ENCODE data around the gene ATP8B4. TPM values are rescaled to one million over a fixed set of nuclear protein-coding genes. Genes with fewer than 3 reads are reported as not detected.

ATP8B4 gene
- total RNA-seq, 2 experiments from 2014 or later = 2.7 to 4.2 TPM

DNA sequence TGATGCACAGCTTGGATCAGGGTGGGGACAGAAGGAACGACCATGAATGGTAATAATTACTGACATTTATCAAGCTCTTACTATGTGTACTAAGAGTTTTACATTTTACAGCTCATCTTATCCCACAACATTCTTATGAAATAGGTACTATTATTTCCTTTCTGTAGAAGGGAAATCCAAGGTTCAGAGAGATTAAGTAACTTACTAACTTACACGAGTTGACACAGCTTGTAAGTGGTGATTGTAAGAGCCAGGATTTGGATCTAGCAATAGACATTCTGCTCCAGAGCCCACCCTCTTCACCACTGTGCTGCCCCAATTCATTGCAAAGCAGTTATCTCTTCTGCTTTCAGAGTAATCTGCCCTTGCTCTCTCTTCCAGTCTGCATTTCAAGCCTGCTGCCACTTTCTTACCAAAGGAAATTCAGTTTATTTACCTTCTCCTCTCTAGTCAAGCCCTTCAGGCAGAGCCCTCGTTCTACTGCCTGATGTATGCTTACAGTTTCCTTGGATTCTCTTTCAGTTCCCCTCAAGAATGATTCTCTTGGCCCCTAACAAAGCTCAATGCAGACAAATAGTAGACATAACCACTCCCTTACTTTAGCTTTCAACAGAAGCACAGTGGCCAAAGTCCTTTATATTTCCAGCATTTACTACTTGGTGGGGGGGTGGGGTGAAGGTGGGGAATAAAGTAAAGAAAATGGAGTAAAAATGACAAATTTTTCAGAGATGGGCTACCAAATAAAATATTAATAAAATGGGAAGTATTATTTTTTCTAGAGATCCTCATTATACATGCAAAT is 65.8 kb downstream of the ATP8B4 start:
- no peak for DNase-seq
- no peak overlapping the region for H3K4me3 Mint-ChIP-seq
- CTCF ChIA-PET = no interaction called here
- H3K27me3 Mint-ChIP-seq = peaks cover 15% of the 10 kb centered on the region
- no peaks in the 10 kb centered on the region for H3K9me3 Mint-ChIP-seq
- H3K27ac Mint-ChIP-seq = no peak overlapping the region
- no peaks in the 10 kb centered on the region for H3K4me1 Mint-ChIP-seq (ENCODE audit: low read depth)
- H3K36me3 Mint-ChIP-seq = no peaks in the 10 kb centered on the region
- POLR2A ChIA-PET = no interaction called here
- intact Hi-C loops (cut with micrococcal nuclease) = loop anchor here (5.0 kb wide), 1 partner anchor 816 kb away; no protein-coding TSS in a partner anchor

DNA sequence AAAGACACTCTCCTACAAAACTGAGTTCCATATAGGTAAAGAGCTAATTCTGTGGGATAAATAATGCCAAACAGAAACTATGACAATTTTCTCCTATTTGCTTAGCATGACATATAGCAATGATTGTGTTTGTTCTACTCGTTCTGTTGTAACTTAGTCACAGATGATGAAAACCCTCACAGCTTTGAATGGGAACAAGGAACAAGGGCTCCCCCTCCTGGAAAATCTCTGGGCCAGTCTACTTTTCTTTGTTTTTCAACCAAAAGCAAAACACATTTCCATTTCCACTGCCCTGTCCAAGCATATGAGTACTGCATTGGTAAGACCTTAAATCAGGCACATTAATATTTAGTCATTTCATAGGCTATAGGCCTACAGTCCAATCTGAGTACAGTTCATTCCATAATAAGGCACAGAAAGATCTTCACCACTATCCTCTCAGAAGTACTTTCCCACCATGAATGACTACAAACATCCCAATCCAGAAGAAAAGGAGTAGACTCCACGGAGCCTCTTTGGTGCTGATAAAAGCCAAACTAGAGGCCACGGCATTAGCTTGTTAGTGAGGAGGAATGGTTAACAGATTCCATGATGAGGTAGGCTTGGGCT is 67.1 kb downstream of the ATP8B4 start:
- H3K36me3 Mint-ChIP-seq = no peaks in the 10 kb centered on the region
- intact Hi-C loops (cut with micrococcal nuclease) = loop anchor here (5.0 kb wide), 1 partner anchor 815 kb away; no protein-coding TSS in a partner anchor
- no peak overlapping the region for H3K27ac Mint-ChIP-seq
- no peak overlapping the region for H3K4me3 Mint-ChIP-seq
- ChIA-PET CTCF (interaction anchor here (0.7 to 1.2 kb wide), 6 partner anchors 11 to 202 kb away, joined by 3 to 4 read pairs (median 3); no protein-coding TSS in a partner anchor), POLR2A (no interaction called here)
- H3K9me3 Mint-ChIP-seq = no peaks in the 10 kb centered on the region
- H3K27me3 Mint-ChIP-seq = peaks cover 15% of the 10 kb centered on the region
- peak; percentile 33 for DNase-seq
- peaks cover 3% of the 10 kb centered on the region for H3K4me1 Mint-ChIP-seq (ENCODE audit: low read depth)

DNA sequence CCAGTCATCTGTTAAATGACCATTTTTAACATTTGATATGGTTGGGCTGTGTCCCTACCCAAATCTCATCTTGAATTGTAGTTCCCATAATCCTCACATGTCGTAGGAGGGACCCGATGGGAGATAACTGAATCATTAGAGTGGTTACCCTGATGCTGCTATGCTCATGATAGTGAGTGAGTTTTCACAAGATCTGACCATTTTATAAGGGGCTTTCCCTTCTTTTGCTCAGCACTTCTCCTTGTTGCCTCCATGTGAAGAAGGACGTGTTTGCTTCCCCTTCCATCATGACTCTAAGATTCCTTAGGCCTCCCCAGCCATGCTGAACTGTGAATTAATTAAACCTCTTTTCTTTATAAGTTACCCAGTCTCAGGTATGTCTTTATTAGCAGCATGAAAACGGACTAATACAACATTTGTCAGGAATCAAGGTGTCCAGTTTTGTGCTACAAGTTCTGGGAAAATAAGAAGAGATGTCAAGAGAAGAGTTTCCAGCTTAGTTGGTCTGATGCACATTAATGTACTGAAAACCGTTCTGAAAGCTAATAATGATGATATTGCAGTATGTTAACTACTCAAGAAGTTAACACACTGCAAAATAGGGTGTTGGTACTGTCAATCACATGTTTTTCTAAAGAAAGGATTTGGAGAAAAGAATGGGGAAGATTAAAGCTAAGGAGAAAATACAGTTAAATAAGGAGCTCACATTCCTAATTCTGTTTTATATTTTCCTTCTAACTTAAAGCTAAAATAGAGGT is 67.9 kb downstream of the ATP8B4 start:
- no peak for DNase-seq
- H3K27ac Mint-ChIP-seq = no peak overlapping the region
- ChIA-PET POLR2A (no interaction called here), CTCF (interaction anchor here (0.6 to 1.2 kb wide), 7 partner anchors 11 to 201 kb away, joined by 3 to 4 read pairs (median 3); no protein-coding TSS in a partner anchor)
- H3K36me3 Mint-ChIP-seq = no peaks in the 10 kb centered on the region
- H3K9me3 Mint-ChIP-seq = no peaks in the 10 kb centered on the region
- H3K27me3 Mint-ChIP-seq = peaks cover 15% of the 10 kb centered on the region
- H3K4me1 Mint-ChIP-seq (ENCODE audit: low read depth) = peaks cover 8% of the 10 kb centered on the region
- intact Hi-C loops (cut with micrococcal nuclease) = loop anchor here (5.0 kb wide), 1 partner anchor 814 kb away; no protein-coding TSS in a partner anchor
- H3K4me3 Mint-ChIP-seq = no peak overlapping the region

DNA sequence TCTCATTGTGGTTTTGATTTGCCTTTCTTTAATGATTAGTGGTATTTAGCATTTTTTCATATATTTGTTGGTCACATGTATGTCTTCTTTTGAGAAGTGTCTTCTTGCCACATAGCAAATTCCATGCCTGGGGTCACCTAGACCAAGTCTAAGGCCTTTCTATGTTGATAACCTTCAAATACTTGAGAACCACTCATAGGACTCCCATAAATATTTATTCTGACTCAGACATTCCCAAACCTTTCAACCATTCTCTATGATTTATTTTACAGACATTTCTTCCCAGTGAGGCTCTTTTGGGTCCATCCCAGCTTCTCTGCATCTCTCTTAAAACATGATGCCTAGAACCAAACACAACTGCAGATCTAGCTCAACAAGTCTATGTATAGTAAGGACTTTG is 69.2 kb downstream of the ATP8B4 start:
- Mint-ChIP-seq H3K4me3 (no peak overlapping the region), H3K27me3 (peaks cover 12% of the 10 kb centered on the region), H3K27ac (no peak overlapping the region), H3K4me1 (ENCODE audit: low read depth) (peaks cover 13% of the 10 kb centered on the region), H3K36me3 (no peaks in the 10 kb centered on the region), H3K9me3 (no peaks in the 10 kb centered on the region)
- no peak for DNase-seq
- intact Hi-C loops (cut with micrococcal nuclease) = loop anchor here (5.0 kb wide), 1 partner anchor 813 kb away; no protein-coding TSS in a partner anchor
- CTCF ChIA-PET = no interaction called here
- POLR2A ChIA-PET = no interaction called here

DNA sequence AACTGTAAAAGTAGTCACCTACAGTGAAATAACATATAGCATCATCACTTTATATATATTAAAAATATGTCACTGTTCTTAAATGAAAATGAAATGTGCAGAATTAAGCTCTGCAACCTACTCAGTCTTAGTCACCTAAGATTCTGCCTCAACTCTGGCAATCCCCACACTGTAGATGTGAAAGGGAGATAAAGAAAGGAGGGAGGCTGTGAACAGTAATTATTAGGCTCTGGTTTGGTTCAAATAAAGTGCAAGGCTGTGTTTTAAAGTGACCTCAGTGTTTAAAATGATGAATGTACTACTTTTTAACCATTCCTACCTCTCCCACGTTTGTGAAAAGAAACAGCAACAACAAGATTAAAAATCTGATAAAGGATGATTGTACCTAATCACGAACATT is 72.2 kb downstream of the ATP8B4 start:
- CTCF ChIA-PET = no interaction called here

DNA sequence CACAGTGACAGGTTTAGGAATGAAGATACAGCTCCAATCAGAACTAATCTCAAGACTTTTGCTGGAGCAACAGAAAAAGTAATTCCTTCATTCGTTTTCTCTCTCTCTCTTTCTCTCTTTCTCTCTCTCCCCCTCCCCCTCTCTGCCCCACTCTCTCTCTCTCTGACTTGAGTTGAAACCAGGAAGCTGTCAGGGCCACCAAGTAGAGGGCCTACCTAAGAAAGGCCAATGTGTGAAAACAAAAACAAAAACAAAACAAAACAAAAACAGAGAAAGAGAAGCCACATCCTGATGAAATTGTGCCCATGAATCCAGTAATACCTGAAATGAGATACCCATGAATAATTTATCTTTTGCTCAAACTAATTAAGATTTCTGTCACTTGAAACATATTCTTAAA is 72.9 kb downstream of the ATP8B4 start:
- no peak for DNase-seq
- ChIA-PET CTCF (interaction anchor here (0.7 kb wide), 1 partner anchor 141 kb away, joined by 3 read pairs; no protein-coding TSS in a partner anchor), POLR2A (interaction anchor here (1.3 kb wide), 1 partner anchor 89 kb away, joined by 3 read pairs; no protein-coding TSS in a partner anchor)
- H3K9me3 Mint-ChIP-seq = peaks cover 12% of the 10 kb centered on the region
- peaks cover 13% of the 10 kb centered on the region for H3K4me1 Mint-ChIP-seq (ENCODE audit: low read depth)
- no peak overlapping the region for H3K27ac Mint-ChIP-seq
- H3K36me3 Mint-ChIP-seq = peaks cover 7% of the 10 kb centered on the region
- peaks cover 1% of the 10 kb centered on the region for H3K27me3 Mint-ChIP-seq
- intact Hi-C loops (cut with micrococcal nuclease) = no loop called here
- H3K4me3 Mint-ChIP-seq = no peak overlapping the region

More for the DNA sequence above, 72.2 kb downstream of the ATP8B4 start:
- DNase-seq = no peak
- Mint-ChIP-seq H3K4me3 (no peak overlapping the region), H3K9me3 (peaks cover 12% of the 10 kb centered on the region), H3K36me3 (peaks cover 7% of the 10 kb centered on the region), H3K27ac (no peak overlapping the region), H3K27me3 (peaks cover 1% of the 10 kb centered on the region), H3K4me1 (ENCODE audit: low read depth) (peaks cover 13% of the 10 kb centered on the region)
- intact Hi-C loops (cut with micrococcal nuclease) = no loop called here
- POLR2A ChIA-PET = interaction anchor here (0.5 to 1.3 kb wide), 2 partner anchors 88 to 213 kb away, joined by 3 to 4 read pairs; no protein-coding TSS in a partner anchor

DNA sequence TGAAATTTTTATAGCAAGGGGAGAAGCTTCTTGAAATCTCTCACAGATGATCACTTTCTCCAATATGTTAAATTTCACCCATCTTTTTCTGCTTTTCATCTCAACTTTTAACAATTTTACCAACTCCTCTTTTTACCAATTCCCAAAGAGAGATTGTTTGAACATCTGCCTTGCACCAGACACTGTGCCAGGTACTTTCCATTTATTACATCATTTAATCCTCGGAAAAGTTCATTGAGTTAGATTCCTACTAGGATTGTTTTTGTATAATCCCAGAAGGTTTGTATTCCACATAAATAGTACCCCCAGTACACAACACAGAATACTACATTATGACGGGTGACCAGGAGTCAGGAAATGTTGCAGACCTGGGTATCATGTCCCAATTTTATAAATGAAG is 74.1 kb downstream of the ATP8B4 start:
- H3K4me1 Mint-ChIP-seq (ENCODE audit: low read depth) = peaks cover 13% of the 10 kb centered on the region
- peaks cover 7% of the 10 kb centered on the region for H3K36me3 Mint-ChIP-seq
- POLR2A ChIA-PET = no interaction called here
- CTCF ChIA-PET = interaction anchor here (2.2 kb wide), 1 partner anchor 41 kb away, joined by 8 read pairs; no protein-coding TSS in a partner anchor
- no peak overlapping the region for H3K4me3 Mint-ChIP-seq
- DNase-seq = no peak
- no peak overlapping the region for H3K27ac Mint-ChIP-seq
- H3K27me3 Mint-ChIP-seq = peaks cover 4% of the 10 kb centered on the region
- peaks cover 12% of the 10 kb centered on the region for H3K9me3 Mint-ChIP-seq
- intact Hi-C loops (cut with micrococcal nuclease) = no loop called here

DNA sequence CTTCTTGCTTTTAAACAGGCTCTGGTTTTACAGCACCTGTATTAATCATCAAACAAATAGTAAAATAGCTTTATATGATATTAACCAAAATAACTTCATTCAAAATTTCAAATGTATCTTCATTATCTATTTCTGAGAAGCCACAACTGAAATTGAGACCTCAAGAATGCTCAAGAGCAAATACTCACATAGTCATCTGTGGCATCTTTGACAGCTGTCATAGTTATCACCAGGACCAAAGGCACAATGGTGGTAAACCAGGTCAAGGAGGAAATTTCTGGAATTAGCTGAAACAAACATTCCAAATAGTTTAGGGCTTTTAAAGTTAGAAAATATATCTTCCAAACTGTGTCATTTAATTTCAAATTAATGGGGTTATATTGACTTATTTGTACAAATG is 74.6 kb downstream of the ATP8B4 start:
- Mint-ChIP-seq H3K36me3 (peaks cover 7% of the 10 kb centered on the region), H3K4me1 (ENCODE audit: low read depth) (peaks cover 13% of the 10 kb centered on the region), H3K4me3 (no peak overlapping the region), H3K27me3 (peaks cover 5% of the 10 kb centered on the region), H3K27ac (no peak overlapping the region), H3K9me3 (peaks cover 12% of the 10 kb centered on the region)
- intact Hi-C loops (cut with micrococcal nuclease) = no loop called here
- POLR2A ChIA-PET = no interaction called here
- CTCF ChIA-PET = interaction anchor here (2.2 kb wide), 1 partner anchor 41 kb away, joined by 8 read pairs; no protein-coding TSS in a partner anchor
- no peak for DNase-seq

DNA sequence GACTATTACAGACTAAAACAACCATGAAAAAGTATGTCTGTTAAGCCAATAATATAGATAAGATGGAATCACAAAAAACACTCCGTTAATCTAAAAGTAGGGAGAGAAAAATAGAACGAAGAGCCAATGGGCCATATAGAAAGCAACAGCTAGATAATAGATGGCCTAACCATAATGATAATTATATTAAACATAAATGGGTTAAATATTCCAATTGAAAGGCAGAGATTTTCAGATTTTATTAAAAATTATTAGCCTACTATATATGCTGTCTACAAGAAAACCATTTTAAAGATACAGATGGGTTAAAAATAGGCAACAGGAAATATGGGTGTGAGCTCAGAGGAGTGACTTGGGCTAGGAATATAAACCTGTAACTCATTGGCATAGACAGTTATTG is 76.3 kb downstream of the ATP8B4 start:
- Mint-ChIP-seq H3K27ac (no peak overlapping the region), H3K4me3 (no peak overlapping the region), H3K27me3 (peaks cover 5% of the 10 kb centered on the region), H3K36me3 (peaks cover 7% of the 10 kb centered on the region), H3K9me3 (peaks cover 12% of the 10 kb centered on the region), H3K4me1 (ENCODE audit: low read depth) (peaks cover 13% of the 10 kb centered on the region)
- DNase-seq = no peak
- CTCF ChIA-PET = interaction anchor here (0.6 kb wide), 1 partner anchor 68 kb away, joined by 4 read pairs; no protein-coding TSS in a partner anchor
- POLR2A ChIA-PET = no interaction called here
- intact Hi-C loops (cut with micrococcal nuclease) = no loop called here

DNA sequence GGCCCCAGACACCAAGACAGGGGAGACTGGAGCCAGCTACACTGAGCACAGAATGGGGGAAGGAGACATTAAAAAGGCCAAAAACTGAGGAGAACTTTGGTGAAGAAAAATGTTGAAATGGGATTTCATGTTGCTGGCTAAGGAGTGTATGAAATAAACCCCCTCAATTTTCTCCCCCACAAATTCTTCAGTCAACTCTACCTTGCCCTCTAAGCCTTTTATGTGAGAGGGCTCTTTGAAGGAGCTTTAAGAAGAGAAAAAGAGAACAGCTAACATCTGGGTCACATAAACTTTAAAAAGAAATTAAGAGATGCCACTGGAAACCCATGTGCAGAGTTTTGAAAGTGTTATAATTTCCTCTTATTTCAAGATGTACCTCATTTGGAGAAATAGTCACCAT is 88.6 kb downstream of the ATP8B4 start:
- no peak for DNase-seq
- CTCF ChIA-PET = no interaction called here
- H3K9me3 Mint-ChIP-seq = no peaks in the 10 kb centered on the region
- H3K4me3 Mint-ChIP-seq = no peak overlapping the region
- H3K36me3 Mint-ChIP-seq = no peaks in the 10 kb centered on the region
- no peak overlapping the region for H3K27ac Mint-ChIP-seq
- H3K4me1 Mint-ChIP-seq (ENCODE audit: low read depth) = no peaks in the 10 kb centered on the region
- intact Hi-C loops (cut with micrococcal nuclease) = no loop called here
- POLR2A ChIA-PET = no interaction called here
- peaks cover 5% of the 10 kb centered on the region for H3K27me3 Mint-ChIP-seq

DNA sequence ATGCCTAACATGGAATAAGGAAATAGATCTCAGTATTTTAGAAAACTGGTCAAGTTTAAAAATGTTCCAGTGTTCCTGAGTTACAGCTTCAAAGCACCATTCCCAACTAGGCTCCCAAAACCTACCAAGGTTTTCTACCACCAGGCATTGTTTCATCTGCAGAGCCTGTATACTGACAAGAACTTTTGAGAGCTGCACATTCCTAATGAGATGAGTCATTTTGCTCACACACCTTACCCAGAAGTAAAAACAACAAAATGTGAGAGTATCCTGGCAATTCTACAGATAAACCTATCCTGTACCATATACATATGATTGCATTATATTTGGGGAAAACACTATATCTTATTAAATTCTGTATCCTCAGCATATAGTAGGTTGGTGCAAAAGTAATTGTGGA is 90.7 kb downstream of the ATP8B4 start:
- POLR2A ChIA-PET = no interaction called here
- Mint-ChIP-seq H3K4me1 (ENCODE audit: low read depth) (no peaks in the 10 kb centered on the region), H3K27me3 (peaks cover 5% of the 10 kb centered on the region), H3K4me3 (no peak overlapping the region), H3K36me3 (no peaks in the 10 kb centered on the region), H3K27ac (no peak overlapping the region), H3K9me3 (no peaks in the 10 kb centered on the region)
- intact Hi-C loops (cut with micrococcal nuclease) = no loop called here
- no peak for DNase-seq
- CTCF ChIA-PET = no interaction called here

DNA sequence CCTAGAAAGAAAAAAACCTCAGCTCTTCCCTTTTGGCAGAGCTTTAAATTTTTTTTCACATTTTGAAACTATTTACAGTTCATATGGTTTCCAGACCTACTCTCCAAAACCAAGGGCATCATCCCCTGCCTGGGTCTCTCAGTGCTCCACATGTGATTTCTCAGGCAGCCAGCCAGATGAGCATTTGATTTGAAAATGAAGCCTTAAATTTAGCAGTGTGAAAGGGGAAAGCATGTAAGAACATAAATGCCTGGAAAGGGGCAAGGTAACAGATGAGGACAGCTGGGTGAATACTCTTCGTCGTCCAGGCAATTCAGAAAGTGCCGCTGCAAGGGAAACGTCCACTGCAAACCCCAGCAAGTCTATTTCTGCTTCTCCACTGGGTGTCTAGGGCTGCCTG is 94.8 kb downstream of the ATP8B4 start:
- no peak for DNase-seq
- Mint-ChIP-seq H3K36me3 (no peaks in the 10 kb centered on the region), H3K27me3 (no peaks in the 10 kb centered on the region), H3K9me3 (no peaks in the 10 kb centered on the region), H3K4me1 (ENCODE audit: low read depth) (no peaks in the 10 kb centered on the region), H3K4me3 (no peak overlapping the region), H3K27ac (no peak overlapping the region)
- CTCF ChIA-PET = no interaction called here
- intact Hi-C loops (cut with micrococcal nuclease) = no loop called here
- POLR2A ChIA-PET = no interaction called here

Data from activated CD4-positive, alpha-beta memory T cell treated with anti-CD3 and anti-CD28 coated beads for 36 hours (primary cell).